HG03196 (cell line): ENCODE data around the gene NDUFS3.

Experiments
- ATAC-seq: cut with Tn5 transposase; IDR thresholded peaks from one replicate; pipeline ENCODE4 v1.9.1; 2021; ENCODE audit not compliant: unreplicated experiment

Gene NDUFS3

DNA sequence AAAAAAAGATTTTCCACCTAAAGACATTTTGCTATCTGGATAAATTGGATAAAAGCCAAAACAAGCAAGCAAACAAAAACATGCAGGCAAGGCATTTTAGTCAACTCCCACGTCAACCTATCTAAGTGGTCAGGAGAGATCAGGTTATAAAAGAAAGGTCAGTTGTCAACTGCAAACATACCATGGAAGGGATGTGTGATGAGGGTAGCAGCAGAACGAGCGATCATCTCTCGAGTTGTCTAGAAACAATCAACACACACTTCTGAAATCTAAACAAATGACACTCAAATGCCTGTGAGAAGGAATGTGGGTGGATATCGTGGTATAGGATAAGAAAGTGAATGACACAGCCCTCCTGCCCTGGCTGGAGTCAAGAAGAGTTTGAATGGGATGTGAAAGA lies 52.6 kb downstream of the NDUFS3 start:
- no peak for ATAC-seq
